H7 (cell line): ENCODE measurements around the gene EXOC6B. TPM values are rescaled to one million over a fixed set of nuclear protein-coding genes. Genes with fewer than 3 reads are reported as not detected.

Experiments used
- DNase-seq: peaks from one replicate; pipeline ENCODE4 v3.0.0; 2012
- H3K27me3 ChIP-seq: 2 replicates; pipeline ENCODE4 v1.6.0; 2011; ENCODE audit warnings: mild to moderate bottlenecking, low read length; ENCODE audit not compliant: control insufficient read depth, insufficient read depth
- H3K36me3 ChIP-seq: replicated peaks from 2 replicates; pipeline ENCODE4 v1.5.1; 2011; ENCODE audit warnings: low read length; ENCODE audit not compliant: control insufficient read depth, insufficient read depth
- H3K4me3 ChIP-seq: 2 replicates; pipeline ENCODE4 v1.5.1; 2011; ENCODE audit warnings: low read depth, mild to moderate bottlenecking, control low read depth, low read length, moderate library complexity; ENCODE audit not compliant: insufficient read depth
- total RNA-seq: library from RNA; depleted of rRNA; stranded (reverse); fragments of >200 nt; shearing (Covaris generic); gene quantifications from 2 replicates; pipeline ENCODE4 v1.2.3, GENCODE V29; 2014

The EXOC6B gene
- total RNA-seq, 1 experiment from 2014 or later, result 20.5 TPM

DNA sequence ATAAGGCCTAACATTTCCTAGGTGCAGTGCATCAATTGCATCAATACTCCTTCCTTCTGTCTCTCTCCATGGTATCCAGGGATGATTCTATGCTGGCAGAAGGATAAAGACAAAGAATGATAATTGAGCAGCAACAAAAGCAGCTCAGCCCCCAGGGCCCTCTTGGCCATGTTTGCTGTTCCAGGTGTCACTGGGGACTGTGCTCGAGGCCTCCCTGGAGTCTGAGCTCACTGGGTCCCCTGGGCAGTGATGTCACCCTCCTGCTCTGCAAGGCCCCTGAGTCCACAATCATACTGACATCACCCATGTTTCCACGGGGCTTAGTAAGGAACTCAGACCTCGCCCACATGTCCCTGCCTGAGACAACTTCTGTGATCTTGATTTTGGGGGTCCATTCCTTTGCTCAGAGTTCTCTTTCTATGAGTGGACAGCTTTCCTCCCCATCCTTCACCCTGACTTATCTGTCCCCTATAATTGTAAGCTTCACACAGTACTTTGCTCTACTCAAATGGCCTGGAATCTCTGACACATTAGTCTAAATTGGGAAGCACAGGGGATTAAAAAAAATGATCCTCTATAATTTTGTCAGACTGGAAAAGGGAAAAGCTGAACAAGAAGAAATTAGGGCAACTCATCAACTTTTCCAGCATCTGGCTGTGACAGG lies 15.8 kb upstream of the EXOC6B start:
- Histone ChIP-seq H3K27me3 (no peaks in the 10 kb centered on the region), H3K36me3 (no peaks in the 10 kb centered on the region), H3K4me3 (no peak overlapping the region)
- DNase-seq, result no peak

GRCh38 chr2:72840066-72840465 lies 14.2 kb upstream of the EXOC6B start:
- Histone ChIP-seq H3K36me3 (no peaks in the 10 kb centered on the region), H3K4me3 (no peak overlapping the region), H3K27me3 (no peaks in the 10 kb centered on the region)
- DNase-seq, result no peak

GRCh38 chr2:72837171-72837570 lies 11.3 kb upstream of the EXOC6B start:
- H3K36me3 ChIP-seq, result no peaks in the 10 kb centered on the region
- no peak overlapping the region for H3K4me3 ChIP-seq
- no peaks in the 10 kb centered on the region for H3K27me3 ChIP-seq
- DNase-seq, result no peak

DNA sequence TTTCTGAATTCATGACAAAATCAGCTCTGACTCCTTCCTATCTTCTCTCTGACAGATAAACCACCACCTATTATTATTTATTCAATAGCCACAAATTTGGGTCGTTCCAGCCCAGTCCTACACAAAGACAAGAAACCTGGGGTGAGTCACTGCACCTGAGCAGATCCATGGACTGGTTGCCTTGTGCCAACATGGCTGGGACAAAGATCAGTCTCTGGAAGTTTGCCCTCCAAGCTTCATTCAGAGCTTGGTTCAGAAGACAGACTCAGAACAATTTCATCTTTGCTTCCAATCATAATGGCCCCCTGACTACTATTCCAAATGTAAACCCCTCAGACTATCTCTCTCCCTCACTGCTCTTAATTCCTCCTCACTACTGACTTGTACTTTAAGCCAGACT lies 9.6 kb upstream of the EXOC6B start:
- no peak for DNase-seq
- Histone ChIP-seq H3K27me3 (no peaks in the 10 kb centered on the region), H3K36me3 (no peaks in the 10 kb centered on the region), H3K4me3 (no peak overlapping the region)

- Histone ChIP-seq H3K4me3 (no peak overlapping the region), H3K36me3 (no peaks in the 10 kb centered on the region), H3K27me3 (no peaks in the 10 kb centered on the region)
- no peak for DNase-seq
Observed at GRCh38 chr2:72834596-72834995, 8.8 kb upstream of the EXOC6B start.

DNA sequence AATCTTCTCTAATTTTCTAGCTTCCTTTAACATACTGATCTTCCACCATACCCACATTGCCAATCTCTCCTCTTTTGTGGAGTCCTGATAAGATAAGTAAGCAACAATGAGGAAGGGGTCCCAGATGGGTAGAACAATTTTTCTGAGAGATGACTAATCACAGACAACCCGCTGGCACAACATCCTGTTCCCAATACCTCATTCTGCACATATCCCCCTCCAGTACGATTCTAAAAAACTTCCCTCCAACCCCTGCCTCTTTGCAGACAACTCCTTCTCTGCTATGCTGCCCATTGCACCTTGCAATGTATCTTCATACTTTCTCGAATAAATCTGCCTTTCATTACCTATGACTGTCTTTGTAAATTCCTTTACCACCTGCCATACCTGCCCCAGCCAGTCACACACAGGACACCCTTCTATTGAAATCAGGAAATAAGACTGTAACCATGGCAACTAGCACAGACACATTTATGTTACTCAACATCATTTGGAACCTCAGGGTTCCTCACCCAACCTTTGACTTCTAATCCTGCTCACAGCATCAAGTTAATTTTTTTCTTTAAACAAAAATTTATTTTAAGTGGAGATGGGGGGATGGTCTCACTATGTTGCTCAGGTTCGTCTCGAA lies 7.4 kb upstream of the EXOC6B start:
- no peaks in the 10 kb centered on the region for H3K36me3 ChIP-seq

DNA sequence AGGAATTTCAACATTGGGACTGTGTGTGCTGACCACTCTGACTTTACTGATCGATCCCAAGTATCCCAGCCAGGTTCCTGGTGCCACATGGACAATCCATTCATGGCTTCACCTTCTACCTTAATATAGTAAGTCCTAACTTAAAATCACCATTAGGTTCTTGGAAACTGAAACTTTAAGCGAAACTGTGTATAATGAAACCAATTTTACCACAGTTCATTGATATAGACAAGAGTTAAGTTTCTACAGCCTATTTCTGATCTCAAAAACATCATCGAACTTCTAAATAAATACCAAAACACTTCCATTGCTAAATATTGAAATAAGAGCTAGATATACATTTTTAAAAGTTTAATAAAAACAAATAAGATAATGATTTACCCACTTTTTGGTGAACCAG lies 4.4 kb upstream of the EXOC6B start:
- Histone ChIP-seq H3K4me3 (no peak overlapping the region), H3K27me3 (no peaks in the 10 kb centered on the region), H3K36me3 (no peaks in the 10 kb centered on the region)
- no peak for DNase-seq

More for the DNA sequence above, 7.4 kb upstream of the EXOC6B start:
- no peak for DNase-seq
- Histone ChIP-seq H3K4me3 (no peak overlapping the region), H3K27me3 (no peaks in the 10 kb centered on the region)

GRCh38 chr2:72828840-72829507 lies 3.1 kb upstream of the EXOC6B start:
- no peak overlapping the region for H3K4me3 ChIP-seq
- DNase-seq, result no peak
- no peaks in the 10 kb centered on the region for H3K36me3 ChIP-seq
- no peaks in the 10 kb centered on the region for H3K27me3 ChIP-seq

DNA sequence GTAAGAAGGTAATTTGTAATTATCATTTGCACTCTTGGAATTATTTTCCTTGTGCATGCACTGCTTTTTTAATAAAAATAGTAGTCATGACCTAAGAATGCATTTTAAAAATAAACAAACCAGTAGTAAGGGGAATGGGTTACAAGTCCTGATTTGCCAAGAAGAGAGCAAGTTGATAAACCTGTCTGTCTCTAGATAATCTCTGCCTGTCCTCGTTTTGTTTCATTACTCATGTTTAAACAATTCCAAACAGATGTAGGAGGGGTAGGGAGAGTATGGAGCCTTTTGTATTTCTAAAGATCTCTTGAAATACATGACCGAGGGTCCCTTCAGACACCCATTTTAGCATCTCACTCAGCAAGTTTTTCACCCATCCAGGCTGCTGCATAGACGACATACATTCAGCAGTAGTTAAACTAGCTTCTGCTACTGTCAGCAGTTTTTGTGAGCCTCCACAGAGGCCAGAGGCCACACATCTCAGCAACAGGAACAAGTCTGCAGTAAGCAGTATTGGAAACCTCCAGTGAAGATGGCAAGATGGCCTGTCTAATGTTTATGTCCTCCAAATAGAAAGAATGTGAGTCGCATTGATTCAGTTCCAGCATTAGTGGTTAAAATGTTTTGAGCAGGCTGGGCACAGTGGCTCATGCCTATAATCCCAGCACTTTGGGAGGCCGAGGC lies 2.3 kb upstream of the EXOC6B start:
- Histone ChIP-seq H3K27me3 (no peaks in the 10 kb centered on the region), H3K36me3 (no peaks in the 10 kb centered on the region)
- no peak for DNase-seq

DNA sequence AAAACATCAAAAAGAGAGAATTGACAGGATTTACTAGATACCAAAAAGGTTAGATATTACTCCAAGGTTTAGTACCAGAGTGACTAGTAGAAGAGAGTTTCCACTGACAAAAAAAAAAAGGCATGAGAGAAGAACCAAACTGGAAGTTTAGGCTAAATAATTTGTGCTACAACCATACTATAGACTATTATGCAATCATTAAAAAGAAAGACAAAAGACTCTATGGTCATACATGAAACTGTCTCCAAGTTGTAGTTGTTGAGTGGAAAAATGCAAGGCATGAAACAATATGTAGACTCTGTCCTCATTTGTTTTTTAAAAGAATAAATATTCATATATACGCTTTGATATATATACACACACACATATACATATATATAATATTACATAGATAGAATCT lies 1.7 kb upstream of the EXOC6B start:
- Histone ChIP-seq H3K4me3 (no peak overlapping the region), H3K27me3 (no peaks in the 10 kb centered on the region), H3K36me3 (no peaks in the 10 kb centered on the region)
- DNase-seq, result no peak

More for the DNA sequence above, 2.3 kb upstream of the EXOC6B start:
- no peak overlapping the region for H3K4me3 ChIP-seq

DNA sequence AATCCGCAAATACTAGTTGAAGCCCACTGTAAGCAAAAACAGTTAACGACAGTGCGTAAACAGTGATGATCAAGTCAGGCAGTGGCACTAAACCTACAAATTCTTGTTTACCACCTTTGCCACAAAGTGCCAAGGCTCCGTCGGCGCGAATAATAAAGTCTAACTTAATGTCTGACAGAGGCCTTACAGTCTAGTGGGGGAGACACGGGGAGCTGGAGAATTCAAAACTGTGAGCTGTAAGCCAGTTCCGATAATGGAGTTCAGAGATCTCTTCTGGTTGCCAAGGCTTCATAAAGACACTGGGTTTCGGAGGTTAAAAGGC lies 284 bp upstream of the EXOC6B start:
- DNase-seq, result no peak
- Histone ChIP-seq H3K27me3 (no peaks in the 10 kb centered on the region), H3K36me3 (no peaks in the 10 kb centered on the region), H3K4me3 (no peak overlapping the region)

DNA sequence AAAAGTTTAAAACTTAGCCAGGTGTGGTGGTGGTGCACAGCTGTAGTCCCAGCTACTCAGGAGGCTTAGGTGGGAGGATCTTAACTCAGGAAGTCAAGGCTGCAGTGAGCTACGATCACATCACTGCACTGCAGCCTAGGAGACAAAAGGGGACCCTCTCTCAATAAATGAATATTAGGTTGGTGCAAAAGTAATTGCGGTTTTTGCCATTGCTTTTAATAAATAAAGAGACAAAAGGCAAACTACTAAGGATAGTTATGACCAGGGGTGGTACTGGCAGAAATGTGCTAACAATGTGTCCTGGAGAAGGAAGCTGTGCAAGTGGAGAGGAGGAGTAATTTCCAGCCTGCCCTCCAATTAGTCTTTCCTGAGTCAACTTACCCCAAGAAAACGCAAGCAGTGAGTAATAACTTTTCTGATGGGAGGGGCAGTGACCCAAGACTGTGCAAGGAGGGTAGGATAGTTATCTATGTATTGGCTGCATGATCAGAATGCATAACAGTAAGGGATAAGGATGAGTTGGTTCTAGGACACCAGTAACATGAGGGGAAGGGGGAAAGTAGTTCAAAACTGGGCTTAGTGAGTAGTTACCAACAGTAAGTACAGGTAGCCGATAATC lies 1.5 kb downstream of the EXOC6B start:
- H3K36me3 ChIP-seq, result no peaks in the 10 kb centered on the region
- DNase-seq, result no peak
- no peaks in the 10 kb centered on the region for H3K27me3 ChIP-seq
- peak overlapping the region; percentile 89; the same call in 1 of the 2 replicates for H3K4me3 ChIP-seq

GRCh38 chr2:72822794-72823193 lies 3.0 kb downstream of the EXOC6B start:
- Histone ChIP-seq H3K36me3 (no peaks in the 10 kb centered on the region), H3K27me3 (no peaks in the 10 kb centered on the region), H3K4me3 (no peak overlapping the region)
- no peak for DNase-seq

GRCh38 chr2:72821983-72822382 lies 3.9 kb downstream of the EXOC6B start:
- DNase-seq, result no peak
- Histone ChIP-seq H3K36me3 (no peaks in the 10 kb centered on the region), H3K27me3 (no peaks in the 10 kb centered on the region), H3K4me3 (no peak overlapping the region)
